ENCODE measurements around the gene EHD1. TPM values are rescaled to one million over a fixed set of nuclear protein-coding genes. Genes with fewer than 3 reads are reported as not detected.
A peak's percentile ranks its signal among the peaks of the same experiment; 100 is the strongest.

Gene EHD1
- total and polyA plus RNA-seq, 9 of the 15 experiments (the other 6 are each of a cell fraction or from before 2014, with no cell fraction given), result 0.46 to 65.0 (median 16.4) TPM

GRCh38 chr11:64854534-64855502, 23.6 kb downstream of the EHD1 start (continued):
- TF ChIP-seq, protein P1, sequence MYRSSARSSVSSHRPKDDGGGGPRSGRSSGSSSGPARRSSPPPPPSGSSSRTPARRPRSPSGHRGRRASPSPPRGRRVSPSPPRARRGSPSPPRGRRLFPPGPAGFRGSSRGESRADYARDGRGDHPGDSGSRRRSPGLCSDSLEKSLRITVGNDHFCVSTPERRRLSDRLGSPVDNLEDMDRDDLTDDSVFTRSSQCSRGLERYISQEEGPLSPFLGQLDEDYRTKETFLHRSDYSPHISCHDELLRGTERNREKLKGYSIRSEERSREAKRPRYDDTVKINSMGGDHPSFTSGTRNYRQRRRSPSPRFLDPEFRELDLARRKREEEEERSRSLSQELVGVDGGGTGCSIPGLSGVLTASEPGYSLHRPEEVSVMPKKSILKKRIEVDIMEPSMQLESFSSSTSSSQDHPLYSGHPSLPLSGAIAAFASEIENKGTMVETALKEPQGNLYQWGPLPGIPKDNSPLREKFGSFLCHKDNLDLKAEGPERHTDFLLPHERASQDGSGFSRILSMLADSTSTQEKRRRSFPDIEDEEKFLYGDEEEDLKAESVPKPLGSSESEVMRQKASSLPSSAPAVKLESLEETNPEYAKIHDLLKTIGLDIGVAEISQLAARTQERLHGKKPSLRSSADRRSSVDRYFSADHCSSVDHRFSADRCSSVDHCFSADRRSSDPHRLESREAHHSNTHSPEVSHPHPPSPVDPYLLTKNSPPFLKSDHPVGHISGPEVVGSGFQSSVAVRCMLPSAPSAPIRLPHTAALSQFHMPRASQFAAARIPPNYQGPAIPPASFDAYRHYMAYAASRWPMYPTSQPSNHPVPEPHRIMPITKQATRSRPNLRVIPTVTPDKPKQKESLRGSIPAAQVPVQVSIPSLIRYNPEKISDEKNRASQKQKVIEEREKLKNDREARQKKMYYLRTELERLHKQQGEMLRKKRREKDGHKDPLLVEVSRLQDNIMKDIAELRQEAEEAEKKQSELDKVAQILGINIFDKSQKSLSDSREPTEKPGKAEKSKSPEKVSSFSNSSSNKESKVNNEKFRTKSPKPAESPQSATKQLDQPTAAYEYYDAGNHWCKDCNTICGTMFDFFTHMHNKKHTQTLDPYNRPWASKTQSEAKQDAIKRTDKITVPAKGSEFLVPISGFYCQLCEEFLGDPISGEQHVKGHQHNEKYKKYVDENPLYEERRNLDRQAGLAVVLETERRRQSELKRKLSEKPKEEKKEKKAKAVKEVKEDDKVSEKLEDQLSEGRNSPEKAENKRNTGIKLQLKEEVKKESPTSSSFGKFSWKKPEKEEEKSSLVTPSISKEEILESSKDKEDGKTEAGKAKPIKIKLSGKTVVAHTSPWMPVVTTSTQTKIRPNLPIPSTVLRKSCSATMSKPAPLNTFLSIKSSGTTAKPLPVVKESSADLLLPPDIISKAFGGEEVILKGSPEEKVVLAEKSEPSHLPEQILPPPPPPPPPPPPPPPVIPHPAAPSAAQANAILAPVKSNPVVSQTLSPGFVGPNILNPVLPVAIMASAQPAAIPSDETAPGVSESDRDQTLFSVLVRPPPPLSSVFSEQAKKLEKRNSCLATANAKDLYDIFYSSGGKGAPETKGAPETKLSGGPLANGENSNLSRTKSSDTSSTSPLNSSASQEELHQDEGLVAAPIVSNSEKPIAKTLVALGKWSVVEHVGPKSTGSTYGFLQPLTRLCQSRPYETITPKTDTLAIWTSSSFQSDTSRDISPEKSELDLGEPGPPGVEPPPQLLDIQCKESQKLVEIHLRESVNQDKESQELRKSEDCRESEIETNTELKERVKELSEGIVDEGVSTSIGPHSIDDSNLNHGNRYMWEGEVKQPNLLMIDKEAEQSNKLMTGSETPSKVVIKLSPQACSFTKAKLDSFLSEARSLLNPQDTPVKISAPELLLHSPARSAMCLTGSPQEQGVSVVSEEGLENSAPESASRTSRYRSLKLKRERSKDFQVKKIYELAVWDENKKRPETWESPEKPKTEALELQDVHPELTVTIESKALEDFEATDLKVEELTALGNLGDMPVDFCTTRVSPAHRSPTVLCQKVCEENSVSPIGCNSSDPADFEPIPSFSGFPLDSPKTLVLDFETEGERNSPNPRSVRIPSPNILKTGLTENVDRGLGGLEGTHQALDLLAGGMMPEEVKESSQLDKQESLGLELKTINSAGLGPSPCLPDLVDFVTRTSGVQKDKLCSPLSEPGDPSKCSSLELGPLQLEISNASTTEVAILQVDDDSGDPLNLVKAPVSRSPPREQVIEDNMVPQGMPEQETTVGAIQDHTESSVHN (IDR thresholded peaks at IDR 0.05; ENCODE audit: borderline replicate concordance in 1 of 2, low read depth in 1 of 2), result peak in 1 of 2 experiments; percentile 90; a peak in 2 of 4 replicates
- no peak for TF ChIP-seq SAFB (IDR thresholded peaks at IDR 0.05; ENCODE audit: borderline replicate concordance, low read depth, low read length)
- no peak for TF ChIP-seq SFPQ (IDR thresholded peaks at IDR 0.05; ENCODE audit: low read depth, low read length)
- TF ChIP-seq L3MBTL2 (IDR thresholded peaks at IDR 0.05), result 0 out of 2 replicates have a peak, but pooled peaks have one; percentile 33
- peak; percentile 65 for TF ChIP-seq ETV1 (tag; conservative IDR thresholded peaks at IDR 0.05; ENCODE audit: low read depth)
- peak; percentile 44; the same call in 1 of the 2 replicates for TF ChIP-seq MTA1 (IDR thresholded peaks at IDR 0.05; ENCODE audit: borderline replicate concordance)
- no peak for TF ChIP-seq RBM17 (IDR thresholded peaks at IDR 0.05; ENCODE audit: borderline replicate concordance, low read depth, low read length)
- 0 out of 4 replicates have a peak, but pooled peaks of 1 of the 2 experiments have one; percentile 44 for TF ChIP-seq TBL1XR1 (IDR thresholded peaks at IDR 0.05; ENCODE audit: low read length in 2 of 2)
- peak; percentile 49; the same call in 1 of the 2 replicates for TF ChIP-seq ETS1 (conservative IDR thresholded peaks at IDR 0.05; ENCODE audit: control insufficient read depth, low read depth, low read length)
- TF ChIP-seq, protein P2, sequence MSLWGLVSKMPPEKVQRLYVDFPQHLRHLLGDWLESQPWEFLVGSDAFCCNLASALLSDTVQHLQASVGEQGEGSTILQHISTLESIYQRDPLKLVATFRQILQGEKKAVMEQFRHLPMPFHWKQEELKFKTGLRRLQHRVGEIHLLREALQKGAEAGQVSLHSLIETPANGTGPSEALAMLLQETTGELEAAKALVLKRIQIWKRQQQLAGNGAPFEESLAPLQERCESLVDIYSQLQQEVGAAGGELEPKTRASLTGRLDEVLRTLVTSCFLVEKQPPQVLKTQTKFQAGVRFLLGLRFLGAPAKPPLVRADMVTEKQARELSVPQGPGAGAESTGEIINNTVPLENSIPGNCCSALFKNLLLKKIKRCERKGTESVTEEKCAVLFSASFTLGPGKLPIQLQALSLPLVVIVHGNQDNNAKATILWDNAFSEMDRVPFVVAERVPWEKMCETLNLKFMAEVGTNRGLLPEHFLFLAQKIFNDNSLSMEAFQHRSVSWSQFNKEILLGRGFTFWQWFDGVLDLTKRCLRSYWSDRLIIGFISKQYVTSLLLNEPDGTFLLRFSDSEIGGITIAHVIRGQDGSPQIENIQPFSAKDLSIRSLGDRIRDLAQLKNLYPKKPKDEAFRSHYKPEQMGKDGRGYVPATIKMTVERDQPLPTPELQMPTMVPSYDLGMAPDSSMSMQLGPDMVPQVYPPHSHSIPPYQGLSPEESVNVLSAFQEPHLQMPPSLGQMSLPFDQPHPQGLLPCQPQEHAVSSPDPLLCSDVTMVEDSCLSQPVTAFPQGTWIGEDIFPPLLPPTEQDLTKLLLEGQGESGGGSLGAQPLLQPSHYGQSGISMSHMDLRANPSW (CRISPR knock-in tag; IDR thresholded peaks at IDR 0.05), result no peak

Measured in K562 (cell line).